Measurements from ENCODE around the gene ZNF366. TPM values are rescaled to one million over a fixed set of nuclear protein-coding genes. Genes with fewer than 3 reads are reported as not detected.
A peak's percentile ranks its signal among the peaks of the same experiment; 100 is the strongest.

ZNF366 gene, protein sequence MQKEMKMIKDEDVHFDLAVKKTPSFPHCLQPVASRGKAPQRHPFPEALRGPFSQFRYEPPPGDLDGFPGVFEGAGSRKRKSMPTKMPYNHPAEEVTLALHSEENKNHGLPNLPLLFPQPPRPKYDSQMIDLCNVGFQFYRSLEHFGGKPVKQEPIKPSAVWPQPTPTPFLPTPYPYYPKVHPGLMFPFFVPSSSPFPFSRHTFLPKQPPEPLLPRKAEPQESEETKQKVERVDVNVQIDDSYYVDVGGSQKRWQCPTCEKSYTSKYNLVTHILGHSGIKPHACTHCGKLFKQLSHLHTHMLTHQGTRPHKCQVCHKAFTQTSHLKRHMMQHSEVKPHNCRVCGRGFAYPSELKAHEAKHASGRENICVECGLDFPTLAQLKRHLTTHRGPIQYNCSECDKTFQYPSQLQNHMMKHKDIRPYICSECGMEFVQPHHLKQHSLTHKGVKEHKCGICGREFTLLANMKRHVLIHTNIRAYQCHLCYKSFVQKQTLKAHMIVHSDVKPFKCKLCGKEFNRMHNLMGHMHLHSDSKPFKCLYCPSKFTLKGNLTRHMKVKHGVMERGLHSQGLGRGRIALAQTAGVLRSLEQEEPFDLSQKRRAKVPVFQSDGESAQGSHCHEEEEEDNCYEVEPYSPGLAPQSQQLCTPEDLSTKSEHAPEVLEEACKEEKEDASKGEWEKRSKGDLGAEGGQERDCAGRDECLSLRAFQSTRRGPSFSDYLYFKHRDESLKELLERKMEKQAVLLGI
- not detected for total RNA-seq

DNA sequence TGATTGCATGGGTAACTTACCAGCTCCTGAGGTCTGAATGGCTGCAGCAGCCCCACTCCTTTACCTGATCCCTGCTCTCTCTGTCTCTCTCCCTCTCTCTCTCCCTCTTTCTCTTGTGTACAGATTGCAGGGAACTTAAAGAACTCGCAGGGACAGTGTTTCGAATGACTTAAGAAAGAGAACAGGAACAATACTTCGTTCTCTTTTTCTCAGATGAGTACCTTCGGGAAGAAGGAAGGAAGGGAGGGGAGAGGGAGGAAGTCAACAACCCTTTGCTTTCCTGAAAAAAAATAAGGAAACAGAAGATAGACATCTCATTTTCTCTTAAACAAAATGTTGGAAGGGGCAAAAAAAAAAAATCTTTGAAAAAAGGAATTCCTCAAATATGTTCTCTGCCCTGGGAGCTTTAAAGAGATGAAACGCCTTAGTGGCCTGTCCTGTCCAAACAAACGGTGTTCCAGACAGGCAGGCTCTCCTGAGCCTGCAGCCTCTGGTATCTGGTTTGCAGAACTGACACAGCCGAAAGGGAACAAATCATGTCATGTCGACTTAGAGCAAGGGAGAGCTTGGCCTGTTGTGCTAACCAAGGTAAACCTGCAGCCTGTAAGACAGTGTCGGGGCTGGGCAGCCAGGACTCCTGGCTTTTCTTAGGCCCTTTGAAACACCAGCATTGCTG, at the start of gene ZNF366:
Gene ZNF366 (minus strand): TSS at position 180 of the 676 bp plus-strand sequence. CDS start 45,914 bp downstream, outside the sequence.
- no peaks in the 10 kb centered on the region for H3K9me3 Mint-ChIP-seq
- ATAC-seq (no peak), DNase-seq (ENCODE audit: low spot score in 2 of 2) (no peak)
- no peaks in the 10 kb centered on the region for H3K36me3 Mint-ChIP-seq
- no peak within 1 kb of the TSS for H3K27ac Mint-ChIP-seq

DNA sequence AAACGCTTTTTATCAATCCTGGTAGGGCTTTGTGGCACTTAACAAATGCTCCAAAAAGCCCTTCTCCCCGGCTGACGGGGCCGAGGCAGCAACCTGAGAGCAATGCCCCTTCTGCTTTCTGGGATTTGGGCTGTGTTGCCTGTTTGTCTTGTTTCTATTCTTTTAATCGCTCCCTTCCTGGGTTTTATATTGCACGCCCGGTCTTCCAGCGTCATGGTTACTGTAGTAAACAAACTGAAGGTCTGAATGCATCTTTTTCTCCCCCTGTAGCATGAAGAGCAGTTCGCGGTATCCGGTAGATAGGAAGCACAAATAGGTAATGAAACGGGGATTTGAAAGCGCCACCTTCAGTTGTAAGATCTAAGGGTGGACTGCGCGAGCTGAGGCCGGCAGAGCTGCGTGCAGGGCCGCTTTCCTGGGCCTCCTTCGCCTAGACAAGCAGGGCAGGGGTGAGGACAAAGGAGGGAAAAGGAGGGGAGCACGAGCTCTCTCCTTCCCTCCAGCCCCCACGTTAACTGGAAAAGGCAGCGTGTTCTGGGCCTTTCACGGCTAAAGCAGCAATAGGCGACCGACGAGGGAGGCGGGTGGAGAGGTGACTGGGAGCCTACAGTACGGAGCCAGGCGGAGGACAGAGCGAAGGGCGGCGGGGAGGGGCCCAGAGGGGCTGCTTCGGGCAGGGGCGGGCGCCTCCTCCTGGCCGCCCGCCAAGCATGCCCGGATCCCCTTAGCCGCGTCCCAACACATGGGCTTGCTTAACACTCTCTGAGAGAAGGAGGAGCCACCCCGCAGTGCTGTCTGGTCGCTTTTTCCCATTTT, 49.3 kb upstream of the ZNF366 start:
- peak; percentile 69 to 89 for ATAC-seq
- H3K27ac Mint-ChIP-seq = no peak overlapping the region
- no peaks in the 10 kb centered on the region for H3K36me3 Mint-ChIP-seq
- H3K9me3 Mint-ChIP-seq = no peaks in the 10 kb centered on the region
- peak in 1 of 2 donors; percentile 20 for DNase-seq (ENCODE audit: low spot score in 2 of 2)

DNA sequence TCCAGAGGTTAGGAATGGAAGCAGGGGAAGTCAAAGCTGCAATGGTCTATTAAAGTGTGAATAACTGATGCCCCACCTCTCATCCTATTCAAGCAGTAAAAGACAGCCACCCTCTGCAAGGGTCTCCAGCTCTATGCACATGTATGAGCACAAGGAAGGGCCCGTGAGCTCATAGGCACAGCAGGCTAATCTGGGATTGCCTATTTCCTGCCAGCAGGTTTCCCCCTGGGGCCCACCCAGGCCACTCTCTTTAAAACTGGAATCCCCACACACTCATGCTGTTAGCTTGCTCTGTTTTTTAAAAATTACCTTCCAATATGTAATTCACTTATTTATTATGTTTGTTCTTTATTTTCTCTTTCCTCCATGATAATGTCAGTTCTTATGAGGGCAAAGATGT, 48.7 kb upstream of the ZNF366 start:
- no peak for ATAC-seq
- H3K9me3 Mint-ChIP-seq = no peaks in the 10 kb centered on the region

DNA sequence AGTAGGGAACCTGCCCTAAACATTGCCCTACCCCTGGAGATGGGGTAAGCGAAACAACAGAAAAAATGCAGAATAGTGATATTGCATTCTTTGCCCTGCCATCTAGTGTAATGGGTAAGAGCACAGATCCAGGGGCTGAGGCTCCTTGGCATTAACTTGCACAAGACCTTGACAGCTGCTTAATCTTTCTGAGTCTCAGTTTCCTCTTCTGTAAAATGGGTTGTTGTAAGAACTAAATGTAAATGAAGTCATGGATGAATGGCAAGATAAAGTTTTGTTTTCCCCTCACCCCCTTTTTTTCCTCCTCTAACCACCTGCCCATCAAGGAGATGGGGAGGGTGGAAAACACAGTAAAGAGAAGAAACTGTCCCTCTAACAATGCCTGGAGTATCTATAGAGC, 47.7 kb upstream of the ZNF366 start:
- Mint-ChIP-seq H3K36me3 (no peaks in the 10 kb centered on the region), H3K9me3 (no peaks in the 10 kb centered on the region), H3K27ac (no peak overlapping the region)
- no peak for DNase-seq (ENCODE audit: low spot score in 2 of 2)
- no peak for ATAC-seq

More for the DNA sequence above, 48.7 kb upstream of the ZNF366 start:
- DNase-seq (ENCODE audit: low spot score in 2 of 2) = no peak
- H3K36me3 Mint-ChIP-seq = no peaks in the 10 kb centered on the region
- no peak overlapping the region for H3K27ac Mint-ChIP-seq

DNA sequence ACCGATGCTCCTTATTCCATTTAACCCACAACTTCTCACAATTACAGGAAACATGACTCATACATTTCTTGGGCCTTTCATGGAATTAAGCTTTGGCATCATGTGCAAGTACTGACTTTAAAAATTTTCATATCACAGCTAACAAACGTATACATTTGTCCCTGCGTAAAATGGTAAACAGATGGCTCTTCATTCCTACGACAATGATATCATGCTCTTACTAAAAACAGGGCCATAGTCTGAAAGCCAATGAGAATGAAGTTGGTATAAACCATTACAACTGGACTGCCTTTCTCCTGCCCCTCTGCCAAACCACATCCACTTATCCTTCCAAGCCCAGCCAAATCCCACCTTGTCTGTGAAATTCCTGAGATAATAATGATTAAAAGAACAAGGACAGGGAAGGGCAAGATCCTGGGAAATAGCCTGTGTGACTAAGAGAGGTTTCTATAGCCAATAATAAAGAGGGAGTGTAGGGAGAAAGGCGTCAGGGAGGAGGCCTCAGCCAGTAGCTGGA, 44.9 kb upstream of the ZNF366 start:
- DNase-seq (ENCODE audit: low spot score in 2 of 2) = no peak
- Mint-ChIP-seq H3K9me3 (peaks cover 4 to 5% of the 10 kb centered on the region in 2 donors), H3K36me3 (no peaks in the 10 kb centered on the region), H3K27ac (peak overlapping the region in 1 of 2 donors; percentile 45)
- ATAC-seq = no peak

DNA sequence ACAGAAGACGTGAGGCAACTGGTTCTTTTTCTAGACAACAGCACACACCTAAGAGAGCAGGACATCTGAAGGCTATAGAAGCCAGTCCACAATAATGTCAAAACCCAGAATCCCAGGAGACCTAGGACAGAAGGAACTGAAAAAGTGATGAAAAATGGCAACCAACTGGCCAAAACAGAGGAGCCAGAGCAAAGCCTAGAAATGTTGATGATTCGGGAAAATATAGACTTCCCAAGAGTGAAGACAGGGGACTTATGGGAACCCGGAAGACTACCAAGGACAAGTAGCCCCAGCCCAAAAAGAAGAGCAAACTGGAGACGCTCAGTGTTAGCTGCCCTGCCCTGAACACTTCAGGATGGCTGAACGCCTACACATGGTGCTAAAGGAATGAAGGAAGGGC, 43.4 kb upstream of the ZNF366 start:
- ATAC-seq (no peak), DNase-seq (ENCODE audit: low spot score in 2 of 2) (no peak)
- Mint-ChIP-seq H3K9me3 (peaks cover 8 to 12% of the 10 kb centered on the region in 2 donors), H3K36me3 (peaks cover 0 to 6% of the 10 kb centered on the region in 2 donors), H3K27ac (no peak overlapping the region)

DNA sequence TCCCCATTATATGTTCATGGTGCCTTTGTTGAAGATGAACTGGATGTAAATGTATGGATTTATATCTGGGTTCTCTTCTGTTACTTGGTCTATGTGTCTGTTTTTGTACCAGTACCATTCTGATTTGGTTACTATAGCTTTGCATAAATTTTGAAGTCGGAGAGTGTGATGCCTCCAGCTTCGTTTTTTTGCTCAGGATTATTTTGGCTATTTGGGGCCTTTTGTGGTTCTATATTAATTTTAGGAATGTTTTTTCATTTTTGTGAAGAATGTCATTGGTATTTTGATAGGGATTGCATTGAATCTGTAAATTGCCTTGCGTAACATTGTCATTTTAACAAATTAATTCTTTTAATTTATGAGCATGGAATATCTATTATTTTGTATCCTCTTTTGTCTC, 36.6 kb upstream of the ZNF366 start:
- ATAC-seq (no peak), DNase-seq (ENCODE audit: low spot score in 2 of 2) (no peak)
- Mint-ChIP-seq H3K36me3 (peaks cover 0 to 16% of the 10 kb centered on the region in 2 donors), H3K9me3 (peaks cover 21 to 22% of the 10 kb centered on the region in 2 donors), H3K27ac (no peak overlapping the region)

DNA sequence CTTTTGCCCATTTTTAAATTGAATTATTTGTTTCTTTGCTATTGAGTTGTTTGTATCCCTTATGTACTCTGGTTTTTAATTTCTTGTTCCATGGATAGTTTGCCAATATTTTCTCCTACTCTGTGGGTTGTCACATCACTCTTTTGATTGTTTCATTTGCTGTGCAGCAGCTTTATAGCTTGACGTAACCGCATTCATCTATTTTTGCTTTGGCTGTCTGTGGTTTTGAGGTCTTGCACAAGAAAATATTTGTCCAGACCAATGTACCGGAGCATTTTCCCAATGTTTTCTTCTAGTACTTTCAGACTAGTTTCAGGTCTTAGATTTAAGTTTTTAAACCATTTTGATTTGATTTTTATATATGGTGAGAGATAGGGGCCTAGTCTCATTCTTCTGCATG, 36.2 kb upstream of the ZNF366 start:
- H3K36me3 Mint-ChIP-seq = peaks cover 0 to 16% of the 10 kb centered on the region in 2 donors
- H3K9me3 Mint-ChIP-seq = peaks cover 19 to 21% of the 10 kb centered on the region in 2 donors
- DNase-seq (ENCODE audit: low spot score in 2 of 2) = no peak
- no peak overlapping the region for H3K27ac Mint-ChIP-seq
- no peak for ATAC-seq

DNA sequence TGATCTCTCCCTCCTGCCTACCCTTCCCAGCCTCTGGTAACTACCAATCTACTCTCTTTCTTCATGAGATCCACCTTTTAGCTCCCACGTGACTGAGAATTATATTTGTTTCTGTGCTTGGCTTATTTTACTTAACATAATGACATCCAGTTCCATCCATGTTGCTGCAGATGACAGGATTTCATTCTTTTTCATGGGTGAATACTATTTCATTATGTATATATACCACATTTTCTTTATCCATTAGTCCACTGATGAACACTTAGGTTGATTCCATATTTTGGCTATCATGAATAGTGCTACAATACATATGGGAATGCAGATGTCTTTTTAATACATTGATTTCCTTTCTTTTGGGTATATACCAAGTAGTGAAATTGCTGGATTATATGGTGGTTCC, 35.5 kb upstream of the ZNF366 start:
- Mint-ChIP-seq H3K36me3 (peaks cover 0 to 16% of the 10 kb centered on the region in 2 donors), H3K27ac (no peak overlapping the region), H3K9me3 (peaks cover 16 to 17% of the 10 kb centered on the region in 2 donors)
- DNase-seq (ENCODE audit: low spot score in 2 of 2) = no peak
- no peak for ATAC-seq

DNA sequence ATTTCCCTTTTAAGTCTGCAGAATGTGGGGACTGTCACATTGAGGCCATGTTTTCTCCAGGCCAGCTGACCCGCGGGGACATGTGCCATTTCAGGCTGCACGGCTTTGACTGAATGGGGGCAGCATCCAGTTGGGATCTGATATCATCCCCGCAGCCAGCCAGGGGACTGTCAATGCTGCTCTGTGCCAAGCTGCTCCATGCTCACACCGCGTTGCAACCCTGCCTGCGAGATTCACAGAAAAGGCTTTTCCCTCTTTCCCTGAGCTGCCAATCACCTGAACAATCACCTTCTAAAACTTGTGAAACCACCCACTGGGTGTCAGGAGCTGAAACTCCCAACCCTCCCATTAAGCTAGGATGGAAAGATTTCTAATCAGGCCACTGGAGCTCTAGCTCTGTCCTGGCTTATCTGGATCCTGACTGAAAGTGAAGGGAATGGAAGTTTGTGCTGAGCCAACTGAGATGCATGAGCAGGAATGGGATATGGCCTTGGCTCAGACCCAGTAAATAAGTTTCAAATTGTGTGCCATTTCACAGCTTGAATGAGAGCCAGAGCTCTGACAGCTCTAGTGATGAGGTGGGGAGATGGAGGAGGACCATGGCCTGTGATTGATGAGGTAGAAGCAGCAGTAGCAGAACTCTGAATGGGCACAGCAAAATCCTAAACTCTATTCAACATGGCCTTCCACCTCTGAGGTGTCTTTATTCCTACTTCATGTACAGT, 34.5 kb upstream of the ZNF366 start:
- H3K27ac Mint-ChIP-seq = no peak overlapping the region
- H3K36me3 Mint-ChIP-seq = peaks cover 0 to 16% of the 10 kb centered on the region in 2 donors
- DNase-seq (ENCODE audit: low spot score in 2 of 2) (no peak), ATAC-seq (no peak)
- H3K9me3 Mint-ChIP-seq = peaks cover 16 to 17% of the 10 kb centered on the region in 2 donors

DNA sequence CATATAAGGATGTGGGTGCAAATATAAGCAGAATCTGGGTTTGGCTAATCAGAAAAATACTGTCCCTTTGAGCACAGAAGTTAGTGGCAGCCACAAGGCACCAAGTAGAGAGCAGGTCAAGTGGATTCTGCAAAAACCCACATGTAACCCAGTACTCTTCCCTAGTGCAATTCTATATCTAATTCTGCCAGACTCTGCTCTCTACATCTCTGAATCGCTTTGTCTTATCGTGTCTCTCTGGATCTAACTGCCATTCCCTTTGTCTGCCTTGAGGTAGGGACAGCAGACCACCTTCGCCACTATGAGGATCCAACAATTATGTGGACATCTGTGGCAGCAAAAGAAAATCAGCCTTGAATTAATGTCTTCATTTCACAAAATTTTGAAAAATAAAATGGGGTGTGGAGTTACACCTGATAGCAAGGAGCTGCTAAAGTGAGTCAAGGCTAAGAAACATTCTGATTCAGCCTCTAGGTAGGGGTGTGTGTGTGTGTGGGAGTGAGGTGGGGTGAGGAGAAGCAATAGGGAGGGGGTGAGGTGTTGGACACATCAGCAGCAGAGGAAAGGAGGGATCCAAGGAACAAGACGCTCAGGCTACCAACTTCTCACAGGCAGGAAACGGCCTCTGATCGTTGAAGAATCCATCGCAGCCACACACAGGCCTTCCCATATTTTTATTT, 33.7 kb upstream of the ZNF366 start:
- Mint-ChIP-seq H3K36me3 (peaks cover 0 to 12% of the 10 kb centered on the region in 2 donors), H3K9me3 (peaks cover 13% of the 10 kb centered on the region in 2 donors), H3K27ac (no peak overlapping the region)
- DNase-seq (ENCODE audit: low spot score in 2 of 2) (no peak), ATAC-seq (no peak)

DNA sequence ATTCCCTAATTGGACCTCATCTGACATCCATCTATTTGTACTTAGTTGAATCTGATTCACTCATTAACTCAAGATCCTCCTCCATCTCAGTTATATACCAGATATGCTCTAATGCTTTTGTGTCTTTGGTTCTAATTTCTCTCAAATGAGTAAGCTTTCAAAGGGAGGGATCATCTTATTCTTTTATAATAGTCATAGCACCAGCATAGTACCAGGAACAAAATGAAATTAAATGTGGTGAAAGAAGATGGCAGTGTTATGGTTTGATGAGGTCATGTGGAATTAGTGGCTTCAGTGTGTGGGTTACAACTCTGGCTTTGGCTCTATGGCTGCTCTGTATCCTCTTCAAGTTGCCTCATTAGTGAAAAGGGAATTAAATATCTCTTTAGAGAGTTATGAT, 32.5 kb upstream of the ZNF366 start:
- no peak overlapping the region for H3K27ac Mint-ChIP-seq
- peaks cover 3 to 8% of the 10 kb centered on the region in 2 donors for H3K9me3 Mint-ChIP-seq
- DNase-seq (ENCODE audit: low spot score in 2 of 2) = no peak
- peaks cover 0 to 2% of the 10 kb centered on the region in 2 donors for H3K36me3 Mint-ChIP-seq
- ATAC-seq = no peak

DNA sequence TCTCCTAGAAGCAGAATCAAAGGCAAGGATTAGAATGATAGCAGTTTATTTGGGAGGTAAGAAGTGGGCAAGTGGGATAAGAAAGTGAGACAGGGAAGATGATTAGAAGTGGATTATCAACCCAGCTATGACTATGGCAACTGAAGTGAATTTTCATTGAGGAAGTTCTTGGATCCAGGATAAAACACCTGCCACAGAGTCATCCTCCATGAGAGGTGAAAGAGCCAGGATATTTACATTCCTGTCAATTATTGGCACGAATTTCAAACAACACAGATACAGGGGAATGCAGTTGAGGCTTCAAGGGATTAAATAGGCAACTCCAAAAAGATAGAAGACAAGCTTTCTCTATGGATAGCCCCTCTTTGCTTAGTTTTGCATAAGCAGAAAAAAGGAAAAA, 31.8 kb upstream of the ZNF366 start:
- DNase-seq (ENCODE audit: low spot score in 2 of 2) (no peak), ATAC-seq (no peak)
- no peak overlapping the region for H3K27ac Mint-ChIP-seq
- peaks cover 3 to 7% of the 10 kb centered on the region in 2 donors for H3K9me3 Mint-ChIP-seq
- no peaks in the 10 kb centered on the region for H3K36me3 Mint-ChIP-seq

DNA sequence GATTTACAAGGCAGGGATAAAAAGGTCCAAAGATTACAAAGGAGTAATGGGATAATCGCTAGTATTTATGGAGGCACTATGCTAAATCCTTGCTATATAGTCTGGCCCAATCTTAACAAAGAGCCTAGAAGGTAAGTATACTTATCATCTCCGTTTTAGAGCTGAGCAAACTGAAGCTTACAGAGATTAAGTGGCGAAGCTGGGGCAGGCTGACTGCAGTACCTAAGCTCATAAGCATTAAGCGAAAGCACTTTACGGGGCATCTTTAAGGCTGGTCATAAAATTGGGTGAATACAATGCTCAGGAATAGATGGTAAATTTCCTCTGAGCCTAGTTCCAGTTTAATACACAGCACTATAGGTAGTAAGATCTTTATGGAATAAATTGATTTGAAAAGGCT, 30.0 kb upstream of the ZNF366 start:
- ATAC-seq = no peak
- DNase-seq (ENCODE audit: low spot score in 2 of 2) = no peak
- Mint-ChIP-seq H3K9me3 (peaks cover 5 to 11% of the 10 kb centered on the region in 2 donors), H3K27ac (no peak overlapping the region), H3K36me3 (peaks cover 0 to 6% of the 10 kb centered on the region in 2 donors)
